ENCODE results near the gene CCDC184.

- TF ChIP-seq ZFX (IDR thresholded peaks at IDR 0.05) (no peak), CTCF (conservative IDR thresholded peaks at IDR 0.05) (peak; percentile 64)
These were observed 14.1 kb downstream of the CCDC184 start for GRCh38 chr12:48197549-48197970.
